K562 (cell line): ENCODE results near the gene CERS6. TPM values are rescaled to one million over a fixed set of nuclear protein-coding genes. Genes with fewer than 3 reads are reported as not detected.
A peak's percentile ranks its signal among the peaks of the same experiment; 100 is the strongest.

ENCODE experiments used
- ATAC-seq: fragments of 200-7000 bp; cut with Tn5 transposase; 3 replicates; pipeline ENCODE4 v1.9.1; 2020; ENCODE audit warnings: moderate library complexity
- BruUV-seq: library from RNA; stranded (reverse); fragments of 400-500 nt; replicated peaks from 2 replicates; lab custom pipeline; 2021; lab: Mats Ljungman, UMichigan
- CTCF ChIA-PET: fragments of 300-600 bp; formaldehyde crosslinking; extraction: SDS; loops from one replicate; lab custom pipeline; 2021; ENCODE audit warnings: low intra/inter-chr PET ratio; lab: Yijun Ruan, JAX
- POLR2A ChIA-PET: fragments of 300-600, 350-650 bp; sonication (Branson Sonifier 250); formaldehyde crosslinking; extraction: SDS; loops from one replicate; lab custom pipeline; 2021; ENCODE audit warnings: antibody characterized with exemption, inconsistent platforms; lab: Yijun Ruan, JAX
- DNase-seq, 4 experiments: peaks; one replicate each; pipeline versions ENCODE4 v3.0.0 to v3.0.0-alpha.2; 2011 to 2018; ENCODE audit warnings: low spot score in 3 of 4, mixed read lengths in 3 of 4; ENCODE audit errors: extremely low read depth in 1 of 4
- FAIRE-seq: peaks from 2 replicates; lab custom pipeline; 2011; peaks lifted over from hg19 to GRCh38; lab: Jason Lieb, UNC
- H2AFZ ChIP-seq: 2 replicates; pipeline ENCODE4 v1.6.0; 2011; ENCODE audit warnings: low read depth, low read length, control low read depth, inconsistent platforms
- H3K27ac ChIP-seq: fragments of 200-600 bp; 3 replicates; pipeline ENCODE4 v1.8.0; 2011; ENCODE audit warnings: low read depth, mild to moderate bottlenecking, control low read depth, inconsistent platforms, low read length, moderate library complexity, mixed read lengths; ENCODE audit errors: extremely low read depth
- H3K27me3 ChIP-seq, 2 experiments: fragments of 300-600 bp in 1 of 2; 2 replicates in 1 of 2; 3 replicates in 1 of 2; pipeline versions ENCODE4 v1.6.0 to v1.8.0; 2011; ENCODE audit warnings: inconsistent platforms in 2 of 2, low read length in 2 of 2, mild to moderate bottlenecking in 1 of 2, mixed read lengths in 1 of 2, moderate library complexity in 1 of 2; ENCODE audit not compliant: control insufficient read depth in 2 of 2, insufficient read depth in 2 of 2
- H3K36me3 ChIP-seq: fragments of 300-600 bp; 3 replicates; pipeline ENCODE4 v1.8.0; 2011; ENCODE audit warnings: mild to moderate bottlenecking, low read length, inconsistent platforms; ENCODE audit not compliant: control insufficient read depth, insufficient read depth
- H3K4me1 ChIP-seq, 2 experiments: fragments of 200-600 bp in 1 of 2; replicated peaks in 1 of 2; 2 replicates in 1 of 2; 3 replicates in 1 of 2; pipeline versions ENCODE4 v1.5.1 to v1.8.0; 2011; ENCODE audit warnings: inconsistent platforms in 2 of 2, low read length in 2 of 2, mild to moderate bottlenecking in 1 of 2, mixed read lengths in 1 of 2, moderate library complexity in 1 of 2; ENCODE audit not compliant: control insufficient read depth in 2 of 2, insufficient read depth in 2 of 2
- H3K4me2 ChIP-seq: 2 replicates; pipeline ENCODE4 v1.6.1; 2011; ENCODE audit warnings: low read length, control low read depth, inconsistent platforms, mixed read lengths; ENCODE audit not compliant: insufficient read depth
- H3K4me3 ChIP-seq: fragments of 200-600 bp; sonication (generic), shearing (Covaris generic); 2 replicates; pipeline ENCODE4 v1.5.1; 2016; ENCODE audit warnings: control low read depth, inconsistent platforms
- H3K79me2 ChIP-seq: fragments of 200-600 bp; 3 replicates; pipeline ENCODE4 v1.8.0; 2011; ENCODE audit warnings: low read length, inconsistent platforms; ENCODE audit not compliant: control insufficient read depth, insufficient read depth
- H3K9ac ChIP-seq, 2 experiments: 2 replicates each; pipeline versions ENCODE4 v1.6.0 to v1.6.1; 2011; ENCODE audit warnings: low read depth in 2 of 2, low read length in 2 of 2, control low read depth in 1 of 2, inconsistent platforms in 1 of 2, mild to moderate bottlenecking in 1 of 2, mixed read lengths in 1 of 2; ENCODE audit not compliant: insufficient read depth in 1 of 2
- H3K9me1 ChIP-seq: one replicate; pipeline ENCODE4 v1.6.0; 2011; ENCODE audit warnings: inconsistent platforms, mild to moderate bottlenecking, low read length, moderate library complexity; ENCODE audit not compliant: control insufficient read depth, insufficient read depth
- H3K9me3 ChIP-seq: replicated peaks from 2 replicates; pipeline ENCODE4 v1.5.1; 2011; ENCODE audit warnings: low read depth, low read length, inconsistent platforms; ENCODE audit not compliant: control insufficient read depth, insufficient read depth
- H4K20me1 ChIP-seq: replicated peaks from 2 replicates; pipeline ENCODE4 v1.6.1; 2011; ENCODE audit warnings: low read length, inconsistent platforms, mixed read lengths; ENCODE audit not compliant: control insufficient read depth, insufficient read depth
- CBFA2T3 ChIP-seq: fragments of 450-650 bp; IDR thresholded peaks from 2 replicates; pipeline ENCODE4 v1.6.1; 2017
- CC2D1A ChIP-seq: fragments of 450-650 bp; IDR thresholded peaks from 2 replicates; pipeline ENCODE4 v1.6.1; 2017; ENCODE audit warnings: mild to moderate bottlenecking
- EGR1 ChIP-seq: fragments of 450-650 bp; conservative IDR thresholded peaks from 2 replicates; pipeline ENCODE4 v1.6.1; 2017; ENCODE audit warnings: mild to moderate bottlenecking
- HDAC2 ChIP-seq: fragments of 450-650 bp; IDR thresholded peaks from 2 replicates; pipeline ENCODE4 v1.6.1; 2016; ENCODE audit warnings: mild to moderate bottlenecking
- NRF1 ChIP-seq, 2 experiments: fragments of 450-650 bp; IDR thresholded peaks in 1 of 2; conservative IDR thresholded peaks in 1 of 2; 2 replicates each; pipeline ENCODE4 v1.6.1; 2014; ENCODE audit warnings: mild to moderate bottlenecking in 2 of 2
- ZFP30 ChIP-seq: fragments of 250-450 bp; sonication (Bioruptor Pico); IDR thresholded peaks from 2 replicates; pipeline ENCODE4 v1.8.0; 2022; ENCODE audit warnings: moderate library complexity, mild to moderate bottlenecking, inconsistent platforms, borderline replicate concordance
- WGBS: fragments of 100-300 bp; shearing (Covaris generic); methylation state at CpG from one replicate; pipeline ENCODE4 v1.1.6; 2016; ENCODE audit warnings: low coverage, mixed read lengths; ENCODE audit not compliant: insufficient coverage; ENCODE audit errors: missing lambda C conversion rate; 5-methylcytosine and 5-hydroxymethylcytosine counted together
- in situ Hi-C: fragments of 300-500 bp; cut with MboI; formaldehyde crosslinking; loops from 4 replicates; pipeline ENCODE4 v1.15.0; 2018; ENCODE audit warnings: inconsistent platforms, mixed read lengths
- intact Hi-C: fragments of 100-400 bp; cut with micrococcal nuclease; formaldehyde crosslinking; loops from 2 replicates; pipeline ENCODE4 v1.14.2; 2022
- polyA plus RNA-seq, 8 experiments: library from polyadenylated mRNA; depleted of rRNA in 4 of 8; stranded (reverse) in 5 of 8; unstranded in 3 of 8; fragments of >200 nt; fragmentation: Nextera tagmentation in 2 of 8; fragmentation: Illumina TruSeq in 1 of 8; extraction: Ambion mirVana in 2 of 8; extraction: Trizol in 1 of 8; gene quantifications; 2 replicates each; pipeline versions ENCODE4 v1.2.1 to v1.2.3, GENCODE V29; 2011 to 2014; ENCODE audit warnings: inconsistent platforms in 1 of 8, missing spikeins in 1 of 8
- total RNA-seq, 7 experiments: library from RNA; depleted of rRNA in 6 of 7; stranded (reverse); fragments of >200 nt in 6 of 7; fragmentation: Illumina TruSeq in 2 of 7; extraction: Trizol in 2 of 7; gene quantifications; 2 replicates each; pipeline versions ENCODE4 v1.2.1 to v1.2.3, GENCODE V29; 2011 to 2021; ENCODE audit warnings: low replicate concordance in 1 of 7
- TF ChIP-seq, protein P1 (sequence below): IDR thresholded peaks from 2 replicates; pipeline ENCODE4 v1.6.1; 2016; ENCODE audit warnings: missing genetic modification characterization, missing compliant biosample characterization
- TF ChIP-seq, protein P2 (sequence below), 2 experiments: fragments of 450-650 bp in 1 of 2; IDR thresholded peaks; 2 replicates each; pipeline ENCODE4 v1.6.1; 2011 to 2017; ENCODE audit warnings: low read depth in 2 of 2, antibody characterized with exemption in 1 of 2, borderline replicate concordance in 1 of 2, low read length in 1 of 2, mild to moderate bottlenecking in 1 of 2, mixed read lengths in 1 of 2; ENCODE audit not compliant: control insufficient read depth in 1 of 2

The CERS6 gene
- total and polyA plus RNA-seq, 9 of the 15 experiments (the other 6 are each of a cell fraction or from before 2014, with no cell fraction given): 1.6 to 13.6 (median 11.4) TPM

DNA sequence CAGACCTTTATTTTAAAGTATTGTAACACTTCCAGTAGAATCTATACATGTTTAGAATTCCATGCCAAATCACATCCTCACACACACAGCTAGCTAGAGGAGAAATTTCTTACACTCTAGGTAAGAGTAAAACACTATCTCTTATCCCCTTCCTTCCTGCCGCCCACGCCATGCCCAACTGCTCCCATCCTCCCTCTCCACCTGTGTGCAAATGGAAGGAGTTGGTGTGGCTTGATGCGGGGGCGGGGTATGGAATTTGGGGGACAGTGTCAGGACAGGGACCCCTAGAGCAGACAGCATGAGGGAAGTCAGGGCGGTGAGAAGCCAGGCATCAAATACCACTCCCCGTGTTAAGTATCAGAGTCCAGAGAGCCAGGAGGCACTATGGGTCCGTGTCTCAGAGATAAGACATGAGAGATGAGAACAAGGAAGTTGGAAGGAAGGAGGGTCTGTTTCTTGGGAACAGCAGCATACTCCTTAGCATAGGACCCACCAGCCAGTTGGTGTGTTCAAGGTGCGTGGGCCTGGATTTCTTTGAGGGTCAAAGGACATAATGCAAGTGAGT, 297.8 kb downstream of the CERS6 start:
- intact Hi-C loops (no loop called here), in situ Hi-C loops (no loop called here)
- CTCF ChIA-PET: interaction anchor here (0.7 kb wide), 1 partner anchor 167 kb away, joined by 4 read pairs; no protein-coding TSS in a partner anchor
- BruUV-seq: no TSS peak
- peak in 1 of 4 experiments; percentile 38 for DNase-seq
- Histone ChIP-seq H3K4me1 (peaks cover 0 to 34% of the 10 kb centered on the region in 2 experiments; a peak in 4 of 5 replicates), H3K27me3 (no peaks in the 10 kb centered on the region), H3K27ac (no peak overlapping the region), H3K9me1 (no peaks in the 10 kb centered on the region), H3K79me2 (no peaks in the 10 kb centered on the region), H4K20me1 (no peaks in the 10 kb centered on the region), H3K9me3 (no peaks in the 10 kb centered on the region), H3K36me3 (no peaks in the 10 kb centered on the region; the same call in 2 of the 3 replicates), H3K9ac (no peak overlapping the region), H3K4me2 (peak overlapping the region; percentile 18; the same call in 1 of the 2 replicates), H3K4me3 (no peak overlapping the region), H2AFZ (peak overlapping the region; percentile 38)
- FAIRE-seq: no peak
- 42% methylated on average over 7 of the region's 8 CpGs for WGBS
- POLR2A ChIA-PET: no interaction called here
- ATAC-seq: peak; percentile 53
- TF ChIP-seq ZFP30 (CRISPR knock-in tag) (no peak), EGR1 (peak; percentile 87), CBFA2T3 (peak; percentile 44), CC2D1A (no peak), NRF1 (conservative IDR thresholded peaks at IDR 0.05 in 1 of 2, IDR thresholded peaks at IDR 0.05 in 1 of 2) (no peak), HDAC2 (0 out of 2 replicates have a peak, but pooled peaks have one; percentile 34)
- TF ChIP-seq, protein P1, sequence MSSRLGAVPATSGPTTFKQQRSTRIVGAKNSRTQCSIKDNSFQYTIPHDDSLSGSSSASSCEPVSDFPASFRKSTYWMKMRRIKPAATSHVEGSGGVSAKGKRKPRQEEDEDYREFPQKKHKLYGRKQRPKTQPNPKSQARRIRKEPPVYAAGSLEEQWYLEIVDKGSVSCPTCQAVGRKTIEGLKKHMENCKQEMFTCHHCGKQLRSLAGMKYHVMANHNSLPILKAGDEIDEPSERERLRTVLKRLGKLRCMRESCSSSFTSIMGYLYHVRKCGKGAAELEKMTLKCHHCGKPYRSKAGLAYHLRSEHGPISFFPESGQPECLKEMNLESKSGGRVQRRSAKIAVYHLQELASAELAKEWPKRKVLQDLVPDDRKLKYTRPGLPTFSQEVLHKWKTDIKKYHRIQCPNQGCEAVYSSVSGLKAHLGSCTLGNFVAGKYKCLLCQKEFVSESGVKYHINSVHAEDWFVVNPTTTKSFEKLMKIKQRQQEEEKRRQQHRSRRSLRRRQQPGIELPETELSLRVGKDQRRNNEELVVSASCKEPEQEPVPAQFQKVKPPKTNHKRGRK: no peak
- TF ChIP-seq, protein P2, sequence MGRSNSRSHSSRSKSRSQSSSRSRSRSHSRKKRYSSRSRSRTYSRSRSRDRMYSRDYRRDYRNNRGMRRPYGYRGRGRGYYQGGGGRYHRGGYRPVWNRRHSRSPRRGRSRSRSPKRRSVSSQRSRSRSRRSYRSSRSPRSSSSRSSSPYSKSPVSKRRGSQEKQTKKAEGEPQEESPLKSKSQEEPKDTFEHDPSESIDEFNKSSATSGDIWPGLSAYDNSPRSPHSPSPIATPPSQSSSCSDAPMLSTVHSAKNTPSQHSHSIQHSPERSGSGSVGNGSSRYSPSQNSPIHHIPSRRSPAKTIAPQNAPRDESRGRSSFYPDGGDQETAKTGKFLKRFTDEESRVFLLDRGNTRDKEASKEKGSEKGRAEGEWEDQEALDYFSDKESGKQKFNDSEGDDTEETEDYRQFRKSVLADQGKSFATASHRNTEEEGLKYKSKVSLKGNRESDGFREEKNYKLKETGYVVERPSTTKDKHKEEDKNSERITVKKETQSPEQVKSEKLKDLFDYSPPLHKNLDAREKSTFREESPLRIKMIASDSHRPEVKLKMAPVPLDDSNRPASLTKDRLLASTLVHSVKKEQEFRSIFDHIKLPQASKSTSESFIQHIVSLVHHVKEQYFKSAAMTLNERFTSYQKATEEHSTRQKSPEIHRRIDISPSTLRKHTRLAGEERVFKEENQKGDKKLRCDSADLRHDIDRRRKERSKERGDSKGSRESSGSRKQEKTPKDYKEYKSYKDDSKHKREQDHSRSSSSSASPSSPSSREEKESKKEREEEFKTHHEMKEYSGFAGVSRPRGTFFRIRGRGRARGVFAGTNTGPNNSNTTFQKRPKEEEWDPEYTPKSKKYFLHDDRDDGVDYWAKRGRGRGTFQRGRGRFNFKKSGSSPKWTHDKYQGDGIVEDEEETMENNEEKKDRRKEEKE (IDR thresholded peaks at IDR 0.05; ENCODE audit: borderline replicate concordance in 1 of 2, control insufficient read depth in 1 of 2, low read depth in 2 of 2, low read length in 1 of 2): no peak
